K562 (cell line): ENCODE results near the gene CTSV.

Experiments
- EZH2 ChIP-seq: IDR thresholded peaks from 2 replicates; pipeline ENCODE4 v1.6.1; 2012; ENCODE audit warnings: low read depth, mild to moderate bottlenecking, inconsistent platforms, low read length, borderline replicate concordance
- NR3C1 ChIP-seq: sonication (generic); formaldehyde crosslinking; IDR thresholded peaks from 2 replicates; pipeline ENCODE4 v1.8.1; 2022; ENCODE audit warnings: missing genetic modification reagents
- PHF8 ChIP-seq: fragments of 200-600 bp; sonication (generic); IDR thresholded peaks from 2 replicates; pipeline ENCODE4 v1.6.1; 2012; ENCODE audit warnings: mixed run types, mild to moderate bottlenecking, inconsistent platforms, low read length, moderate library complexity, borderline replicate concordance
- POLR2AphosphoS5 ChIP-seq: IDR thresholded peaks from 2 replicates; pipeline ENCODE4 v1.6.1; 2011; ENCODE audit warnings: mild to moderate bottlenecking, low read depth, low read length, moderate library complexity; ENCODE audit not compliant: control insufficient read depth, insufficient read depth
- POLR3A ChIP-seq: IDR thresholded peaks from 2 replicates; pipeline ENCODE4 v1.6.1; 2011; ENCODE audit warnings: borderline replicate concordance, mild to moderate bottlenecking, moderate library complexity; ENCODE audit not compliant: insufficient read length, insufficient read depth; ENCODE audit errors: extremely low read depth
- SMARCE1 ChIP-seq: fragments of 450-650 bp; IDR thresholded peaks from 2 replicates; pipeline ENCODE4 v1.7.1; 2016; ENCODE audit warnings: mild to moderate bottlenecking

DNA sequence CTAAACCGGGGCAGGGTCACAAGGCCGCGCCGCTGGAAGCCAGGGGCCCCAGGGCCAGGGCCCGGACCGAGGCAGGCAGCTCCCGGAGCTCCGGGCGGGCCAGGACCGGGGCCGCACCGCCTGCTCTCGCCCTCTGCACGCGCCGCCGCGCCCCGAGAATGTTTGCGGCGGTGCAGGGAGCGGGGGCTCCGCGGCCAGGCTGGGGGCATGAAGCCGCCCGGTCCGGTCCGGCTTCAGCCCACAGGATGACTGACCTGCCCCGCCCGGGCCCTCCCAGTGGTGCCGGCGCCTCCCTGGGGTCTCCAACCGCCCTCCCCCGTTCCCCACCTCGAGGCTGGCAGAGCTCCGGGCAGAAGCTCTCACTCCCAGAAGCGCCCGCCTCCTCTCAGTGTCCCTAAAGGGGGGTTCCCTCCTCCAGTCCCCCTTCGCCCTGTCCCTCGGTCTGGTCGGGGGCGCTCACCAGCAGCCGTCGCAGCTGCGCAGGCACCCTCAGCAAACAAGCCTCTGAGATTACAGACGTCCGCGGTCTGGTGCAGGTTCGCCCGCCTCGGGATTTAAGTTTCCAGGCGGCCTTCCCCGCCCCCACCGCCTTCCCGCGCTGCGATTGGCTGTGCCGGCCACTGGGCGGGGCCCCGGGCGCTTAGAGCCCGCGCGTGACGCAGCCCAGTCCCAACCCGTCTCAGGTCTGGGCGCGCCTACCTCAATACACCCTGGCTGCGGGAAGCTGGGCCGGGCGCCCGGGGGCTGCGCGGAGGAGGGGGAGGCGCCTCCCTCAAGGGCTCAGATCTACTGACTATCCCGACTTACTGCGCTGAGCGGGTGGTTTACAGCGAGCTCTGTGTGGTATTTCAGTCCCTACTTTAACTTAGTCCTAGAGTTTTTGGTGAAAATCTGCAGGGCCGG, at the start of gene CTSV:
- no peak for TF ChIP-seq NR3C1 (CRISPR knock-in tag)
- TF ChIP-seq SMARCE1 = no peak
- no peak for TF ChIP-seq POLR2AphosphoS5
- no peak for TF ChIP-seq EZH2
- peak; percentile 35; the same call in 1 of the 2 replicates for TF ChIP-seq PHF8
- TF ChIP-seq POLR3A = no peak
